Tibial artery (tissue), 4 donors: ENCODE measurements around the gene PRSS3.
"Not testable (repeated sequence)": the region's sequence is repeated elsewhere in the genome, so short reads cannot be mapped to it uniquely, and the experiment has no call there.

Experiments
- DNase-seq, 2 donors: peaks; one replicate each; pipeline ENCODE4 v3.0.0-alpha.2; 2019
- H3K27ac ChIP-seq, 2 donors: fragments of 200-600 bp; sonication (generic) in 1 of 2; 1 replicate in 1 of 2; 2 replicates in 1 of 2; pipeline ENCODE4 v1.5.1; 2018 to 2019; ENCODE audit warnings: mild to moderate bottlenecking in 1 of 2
- H3K27me3 ChIP-seq, 2 donors: fragments of 200-600 bp; sonication (generic) in 1 of 2; one replicate each; pipeline versions ENCODE4 v1.5.1 to v1.6.0; 2016 to 2019
- H3K36me3 ChIP-seq, 3 donors: fragments of 200-600 bp; sonication (generic) in 2 of 3; one replicate each; pipeline ENCODE4 v1.5.1; 2016 to 2019; ENCODE audit warnings: mild to moderate bottlenecking in 2 of 3
- H3K4me1 ChIP-seq, 4 donors: fragments of 200-600 bp; sonication (generic) in 2 of 4; 1 replicate in 3 of 4; 2 replicates in 1 of 4; pipeline ENCODE4 v1.5.1; 2016 to 2019
- H3K4me3 ChIP-seq, 2 donors: fragments of 200-600 bp; sonication (generic) in 1 of 2; 1 replicate in 1 of 2; 2 replicates in 1 of 2; pipeline ENCODE4 v1.5.1; 2018 to 2019; ENCODE audit warnings: mild to moderate bottlenecking in 2 of 2
- H3K9me3 ChIP-seq, 3 donors: fragments of 200-600 bp; sonication (generic) in 1 of 3; one replicate each; pipeline ENCODE4 v1.5.1; 2016 to 2019
- intact Hi-C: fragments of 100-400 bp; cut with DNase I; formaldehyde crosslinking; loops from one replicate; pipeline ENCODE4 v1.15.0; 2023; ENCODE audit warnings: low total_unique reads
- TF ChIP-seq, protein P1 (sequence below), 2 experiments: fragments of 200-600 bp in 1 of 2; fragments of 450-650 bp in 1 of 2; IDR thresholded peaks; one replicate each; pipeline ENCODE4 v1.5.1; 2017 to 2019; ENCODE audit warnings: antibody characterized with exemption in 2 of 2, mild to moderate bottlenecking in 1 of 2, moderate library complexity in 1 of 2

PRSS3 gene

DNA sequence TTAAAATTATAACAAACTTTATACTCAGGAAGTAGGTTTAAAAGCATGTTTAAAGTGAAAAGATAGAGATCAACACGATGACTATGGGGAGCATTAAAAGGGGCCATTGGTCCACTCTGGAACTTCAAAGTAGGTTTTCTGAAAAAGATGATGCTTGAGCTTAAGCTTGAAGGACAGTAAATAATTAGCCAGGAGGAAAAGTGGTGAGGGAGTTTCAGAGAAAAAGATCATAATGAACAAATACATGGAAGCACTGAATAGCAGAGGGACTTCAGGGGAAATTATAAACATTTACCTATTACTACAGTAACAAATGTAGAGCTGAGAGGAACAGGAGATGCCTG is 13.6 kb downstream of the PRSS3 start:
- H3K27me3 ChIP-seq, H3K36me3 ChIP-seq, H3K4me1 ChIP-seq, H3K4me3 ChIP-seq, H3K9me3 ChIP-seq, DNase-seq, H3K27ac ChIP-seq, intact Hi-C loops: not testable (repeated sequence)

DNA sequence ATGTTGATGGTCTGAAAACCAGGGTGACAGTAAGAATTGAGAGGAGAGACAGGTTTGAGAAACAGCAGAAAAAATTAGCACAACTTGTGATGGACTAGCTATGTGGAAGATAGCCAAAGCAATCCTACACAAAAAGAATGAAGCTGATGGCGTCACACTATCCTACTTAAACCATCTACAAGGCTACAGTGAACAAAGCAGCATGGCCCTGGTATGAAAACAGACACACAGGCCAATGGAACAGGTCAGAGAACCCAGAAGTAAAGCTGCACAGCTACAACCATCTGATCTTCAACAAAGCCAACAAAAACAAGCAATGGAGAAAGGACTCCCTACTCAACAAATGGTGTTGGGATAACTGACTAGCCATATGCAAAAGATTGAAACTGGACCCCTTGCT is 14.1 kb downstream of the PRSS3 start:
- H3K4me3 ChIP-seq: no peak overlapping the region
- TF ChIP-seq, protein P1, sequence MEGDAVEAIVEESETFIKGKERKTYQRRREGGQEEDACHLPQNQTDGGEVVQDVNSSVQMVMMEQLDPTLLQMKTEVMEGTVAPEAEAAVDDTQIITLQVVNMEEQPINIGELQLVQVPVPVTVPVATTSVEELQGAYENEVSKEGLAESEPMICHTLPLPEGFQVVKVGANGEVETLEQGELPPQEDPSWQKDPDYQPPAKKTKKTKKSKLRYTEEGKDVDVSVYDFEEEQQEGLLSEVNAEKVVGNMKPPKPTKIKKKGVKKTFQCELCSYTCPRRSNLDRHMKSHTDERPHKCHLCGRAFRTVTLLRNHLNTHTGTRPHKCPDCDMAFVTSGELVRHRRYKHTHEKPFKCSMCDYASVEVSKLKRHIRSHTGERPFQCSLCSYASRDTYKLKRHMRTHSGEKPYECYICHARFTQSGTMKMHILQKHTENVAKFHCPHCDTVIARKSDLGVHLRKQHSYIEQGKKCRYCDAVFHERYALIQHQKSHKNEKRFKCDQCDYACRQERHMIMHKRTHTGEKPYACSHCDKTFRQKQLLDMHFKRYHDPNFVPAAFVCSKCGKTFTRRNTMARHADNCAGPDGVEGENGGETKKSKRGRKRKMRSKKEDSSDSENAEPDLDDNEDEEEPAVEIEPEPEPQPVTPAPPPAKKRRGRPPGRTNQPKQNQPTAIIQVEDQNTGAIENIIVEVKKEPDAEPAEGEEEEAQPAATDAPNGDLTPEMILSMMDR (IDR thresholded peaks at IDR 0.05): no peak
- DNase-seq: no peak
- H3K27me3 ChIP-seq: no peaks in the 10 kb centered on the region
- H3K4me1 ChIP-seq: peaks cover 0 to 6% (median 2%) of the 10 kb centered on the region in 4 donors
- no peaks in the 10 kb centered on the region for H3K9me3 ChIP-seq
- intact Hi-C loops: no loop called here
- H3K36me3 ChIP-seq: no peaks in the 10 kb centered on the region
- no peak overlapping the region for H3K27ac ChIP-seq

DNA sequence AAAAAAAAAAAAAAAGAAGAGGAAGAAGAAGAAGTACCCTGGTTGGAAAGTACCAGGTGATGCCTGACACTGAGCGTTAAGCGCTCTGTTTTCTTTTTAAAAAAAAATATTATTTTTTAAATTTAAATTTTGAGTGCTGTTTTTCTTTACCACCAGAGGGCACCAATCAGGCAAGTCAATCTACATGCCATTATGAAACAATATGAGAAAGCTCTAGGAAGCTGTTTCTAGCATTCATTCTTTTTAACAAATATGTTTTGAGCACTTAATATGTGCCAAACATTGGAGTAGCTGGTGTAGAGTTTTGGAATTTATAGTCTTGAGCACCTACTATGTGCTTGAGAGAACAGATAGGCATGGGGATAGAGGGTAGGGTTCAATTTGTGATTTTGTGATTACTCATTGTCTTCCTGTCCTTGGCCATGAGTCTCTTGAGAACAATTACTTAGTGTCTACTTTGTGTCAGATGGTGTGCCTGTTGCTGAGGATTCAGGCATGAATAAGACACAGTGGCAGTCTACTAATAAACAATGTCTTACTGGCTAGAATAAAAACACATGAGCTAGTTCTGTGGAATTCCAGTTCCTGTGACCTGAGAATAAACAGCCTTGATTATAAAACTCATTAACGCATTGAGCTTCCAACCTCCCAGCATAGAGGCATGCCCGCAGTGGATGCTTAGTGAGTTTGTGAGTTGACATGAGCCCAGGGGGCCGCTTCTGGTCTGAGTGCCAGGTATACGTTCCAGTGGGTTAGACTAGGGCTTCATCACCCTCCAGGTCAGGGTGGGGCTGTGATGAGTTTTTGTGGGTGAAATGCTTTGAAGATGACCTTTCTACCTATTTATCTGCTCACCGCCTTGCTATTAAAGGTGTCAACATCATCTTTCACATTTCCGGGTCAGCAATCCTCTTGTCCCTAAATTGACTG is 18.6 kb downstream of the PRSS3 start:
- no peak for DNase-seq
- Histone ChIP-seq H3K9me3 (no peaks in the 10 kb centered on the region), H3K4me1 (peaks cover 0 to 21% (median 9%) of the 10 kb centered on the region in 4 donors), H3K36me3 (no peaks in the 10 kb centered on the region), H3K4me3 (no peak overlapping the region), H3K27me3 (no peaks in the 10 kb centered on the region), H3K27ac (peak overlapping the region; percentile 29 to 40)
- TF ChIP-seq, protein P1 (IDR thresholded peaks at IDR 0.05): peak; percentile 59 to 71
- intact Hi-C loops: loop anchor here (5.0 kb wide), 1 partner anchor 38 kb away; no protein-coding TSS in a partner anchor

DNA sequence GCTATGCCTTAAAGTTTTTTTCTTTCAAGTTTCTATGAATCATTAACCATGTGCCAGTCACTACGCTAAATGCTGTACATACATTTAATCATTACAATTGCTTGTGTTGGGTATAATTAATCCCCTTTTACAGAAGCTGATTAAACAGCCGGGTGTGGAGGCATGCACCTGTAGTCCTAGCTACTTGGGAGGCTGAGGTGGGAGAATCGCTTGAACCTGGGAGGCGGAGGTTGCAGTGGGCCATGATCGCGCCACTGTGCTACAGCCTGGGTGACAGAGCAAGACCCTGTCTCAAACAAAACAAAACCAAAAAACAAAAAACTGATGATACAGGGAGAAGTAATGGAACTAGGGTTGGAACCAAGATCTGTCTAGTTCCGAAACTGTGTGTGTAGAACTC is 20.4 kb downstream of the PRSS3 start:
- Histone ChIP-seq H3K36me3 (no peaks in the 10 kb centered on the region), H3K9me3 (no peaks in the 10 kb centered on the region), H3K27ac (peak overlapping the region; percentile 93 to 98), H3K4me1 (peaks cover 0 to 39% (median 20%) of the 10 kb centered on the region in 4 donors), H3K27me3 (no peaks in the 10 kb centered on the region), H3K4me3 (peak overlapping the region in 1 of 2 donors; percentile 73)
- TF ChIP-seq, protein P1 (IDR thresholded peaks at IDR 0.05): no peak
- intact Hi-C loops: loop anchor here (5.0 kb wide), 1 partner anchor 232 kb away; the partner anchor contains the start of gene UBAP2
- DNase-seq: no peak

DNA sequence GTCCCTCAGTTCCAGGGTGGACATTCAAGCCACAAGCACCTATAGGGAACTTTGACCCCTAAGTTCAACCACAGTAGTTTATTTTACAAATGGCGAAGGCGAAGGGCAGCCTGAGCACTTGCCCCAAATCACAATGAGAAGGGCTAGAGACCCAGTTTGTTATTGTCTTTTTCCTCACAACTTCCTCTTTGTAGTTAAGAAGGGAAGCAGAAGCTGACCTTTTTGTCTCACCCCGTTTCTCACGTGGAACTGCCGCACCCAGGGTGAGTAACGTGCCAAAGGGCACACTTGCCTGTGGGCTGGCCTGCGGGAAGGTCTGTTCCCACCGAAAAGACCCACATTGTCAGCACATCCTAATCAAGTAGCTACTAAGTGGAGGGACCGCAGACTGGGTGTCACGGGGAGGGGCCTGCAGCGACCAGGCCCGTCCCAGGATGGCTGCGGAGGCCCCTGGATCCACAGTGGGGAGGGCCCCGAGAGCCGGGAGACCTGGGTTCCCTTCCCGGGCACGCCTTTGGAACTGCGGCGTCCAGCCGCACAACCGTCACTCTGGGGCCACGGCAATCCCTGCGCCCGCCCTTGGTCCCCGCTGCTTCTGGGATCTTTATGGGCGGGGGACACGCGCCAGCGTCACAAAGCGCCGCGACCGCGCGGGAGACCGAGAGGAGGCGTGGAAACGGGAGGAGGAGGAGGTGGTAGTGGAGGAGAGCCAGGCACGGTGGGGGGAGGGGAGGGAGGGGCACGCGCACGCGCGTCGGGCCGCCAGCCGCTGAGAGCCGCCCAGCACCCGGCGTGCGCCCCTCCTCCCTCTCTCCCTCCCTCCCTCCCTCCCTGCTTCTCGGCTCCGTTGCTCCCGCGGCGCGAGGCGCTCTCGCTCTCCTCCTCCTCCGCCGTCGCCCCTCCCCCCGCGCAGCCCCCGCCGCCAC is 21.2 kb downstream of the PRSS3 start, which contains the start of gene UBE2R2:
Gene UBE2R2, plus strand, starts transcription at position 834 of the 926 bp plus-strand sequence. CDS start 598 bp downstream, outside the sequence.
- TF ChIP-seq, protein P1 (IDR thresholded peaks at IDR 0.05): no peak
- Histone ChIP-seq H3K9me3 (no peaks in the 10 kb centered on the region), H3K27ac (peak within 1 kb of the TSS; percentile 93 to 98), H3K4me1 (peaks cover 0 to 48% (median 24%) of the 10 kb centered on the region in 4 donors), H3K36me3 (no peaks in the 10 kb centered on the region), H3K4me3 (peak within 1 kb of the TSS; percentile 73 to 89), H3K27me3 (no peaks in the 10 kb centered on the region)
- intact Hi-C loops: loop anchor here (5.0 kb wide), 1 partner anchor 231 kb away; the partner anchor contains the start of gene UBAP2
- peak; percentile 86 to 96 for DNase-seq
